ENCODE results near the gene DDAH2. TPM values are rescaled to one million over a fixed set of nuclear protein-coding genes. Genes with fewer than 3 reads are reported as not detected.

Gene DDAH2
- total RNA-seq, 4 donors from 2014 or later, result 78.1 to 119 (median 100) TPM

- Histone ChIP-seq H3K4me3 (peak overlapping the region; percentile 68 to 84 (median 76)), H3K36me3 (peaks cover 30 to 40% (median 37%) of the 10 kb centered on the region in 4 donors), H3K9me3 (no peaks in the 10 kb centered on the region), H3K27ac (replicated peaks in 1 of 4) (peak overlapping the region; percentile 86 to 93 (median 90)), H3K4me1 (peaks cover 47 to 74% (median 66%) of the 10 kb centered on the region in 4 donors), H3K27me3 (no peaks in the 10 kb centered on the region)
- 0% methylated on average over 17 of the region's 18 CpGs for WGBS
- intact Hi-C loops (cut with DNase I), result loop anchor here (2.0 to 5.0 kb wide), 2 partner anchors 62 to 96 kb away; partner anchors contain the start of gene VARS1
- no peak for DNase-seq (ENCODE audit: extremely low spot score)
- TF ChIP-seq POLR2A (IDR thresholded peaks at IDR 0.05; ENCODE audit: low read depth), result no peak
- peak; percentile 70 to 79 for TF ChIP-seq POLR2AphosphoS5 (IDR thresholded peaks at IDR 0.05)
Observed at GRCh38 chr6:31734821-31735406, 5.8 kb upstream of the DDAH2 start.

- WGBS, result 30% methylated on average over 2 of the region's 2 CpGs
- intact Hi-C loops (cut with DNase I), result loop anchor here (2.0 kb wide), 1 partner anchor 96 kb away; no protein-coding TSS in a partner anchor
- TF ChIP-seq POLR2A (IDR thresholded peaks at IDR 0.05; ENCODE audit: low read depth) (no peak), POLR2AphosphoS5 (IDR thresholded peaks at IDR 0.05) (no peak), EP300 (IDR thresholded peaks at IDR 0.05) (no peak)
- TF ChIP-seq, protein P1, sequence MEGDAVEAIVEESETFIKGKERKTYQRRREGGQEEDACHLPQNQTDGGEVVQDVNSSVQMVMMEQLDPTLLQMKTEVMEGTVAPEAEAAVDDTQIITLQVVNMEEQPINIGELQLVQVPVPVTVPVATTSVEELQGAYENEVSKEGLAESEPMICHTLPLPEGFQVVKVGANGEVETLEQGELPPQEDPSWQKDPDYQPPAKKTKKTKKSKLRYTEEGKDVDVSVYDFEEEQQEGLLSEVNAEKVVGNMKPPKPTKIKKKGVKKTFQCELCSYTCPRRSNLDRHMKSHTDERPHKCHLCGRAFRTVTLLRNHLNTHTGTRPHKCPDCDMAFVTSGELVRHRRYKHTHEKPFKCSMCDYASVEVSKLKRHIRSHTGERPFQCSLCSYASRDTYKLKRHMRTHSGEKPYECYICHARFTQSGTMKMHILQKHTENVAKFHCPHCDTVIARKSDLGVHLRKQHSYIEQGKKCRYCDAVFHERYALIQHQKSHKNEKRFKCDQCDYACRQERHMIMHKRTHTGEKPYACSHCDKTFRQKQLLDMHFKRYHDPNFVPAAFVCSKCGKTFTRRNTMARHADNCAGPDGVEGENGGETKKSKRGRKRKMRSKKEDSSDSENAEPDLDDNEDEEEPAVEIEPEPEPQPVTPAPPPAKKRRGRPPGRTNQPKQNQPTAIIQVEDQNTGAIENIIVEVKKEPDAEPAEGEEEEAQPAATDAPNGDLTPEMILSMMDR (IDR thresholded peaks at IDR 0.05), result no peak
- DNase-seq (ENCODE audit: extremely low spot score), result no peak
- Histone ChIP-seq H3K27me3 (no peaks in the 10 kb centered on the region), H3K9me3 (no peaks in the 10 kb centered on the region), H3K36me3 (peaks cover 30 to 40% (median 37%) of the 10 kb centered on the region in 4 donors), H3K27ac (replicated peaks in 1 of 4) (peak overlapping the region; percentile 86 to 93 (median 90)), H3K4me1 (peaks cover 45 to 71% (median 63%) of the 10 kb centered on the region in 4 donors), H3K4me3 (peak overlapping the region; percentile 68 to 84 (median 76))
Observed at GRCh38 chr6:31734247-31734820, 5.2 kb upstream of the DDAH2 start.

GRCh38 chr6:31733734-31734133 is 4.6 kb upstream of the DDAH2 start:
- Histone ChIP-seq H3K27me3 (no peaks in the 10 kb centered on the region), H3K4me3 (peak overlapping the region in 2 of 4 donors; percentile 72 to 84), H3K4me1 (peaks cover 45 to 69% (median 63%) of the 10 kb centered on the region in 4 donors), H3K27ac (replicated peaks in 1 of 4) (peak overlapping the region; percentile 86 to 93 (median 90)), H3K36me3 (peaks cover 30 to 40% (median 37%) of the 10 kb centered on the region in 4 donors), H3K9me3 (no peaks in the 10 kb centered on the region)
- intact Hi-C loops (cut with DNase I), result loop anchor here (2.0 kb wide), 1 partner anchor 97 kb away; no protein-coding TSS in a partner anchor
- DNase-seq (ENCODE audit: extremely low spot score), result no peak
- TF ChIP-seq, protein P1 (IDR thresholded peaks at IDR 0.05), result no peak
- TF ChIP-seq POLR2A (IDR thresholded peaks at IDR 0.05; ENCODE audit: low read depth) (no peak), EP300 (IDR thresholded peaks at IDR 0.05) (no peak), POLR2AphosphoS5 (IDR thresholded peaks at IDR 0.05) (no peak)
- 74% methylated on average over 4 of the region's 4 CpGs for WGBS

DNA sequence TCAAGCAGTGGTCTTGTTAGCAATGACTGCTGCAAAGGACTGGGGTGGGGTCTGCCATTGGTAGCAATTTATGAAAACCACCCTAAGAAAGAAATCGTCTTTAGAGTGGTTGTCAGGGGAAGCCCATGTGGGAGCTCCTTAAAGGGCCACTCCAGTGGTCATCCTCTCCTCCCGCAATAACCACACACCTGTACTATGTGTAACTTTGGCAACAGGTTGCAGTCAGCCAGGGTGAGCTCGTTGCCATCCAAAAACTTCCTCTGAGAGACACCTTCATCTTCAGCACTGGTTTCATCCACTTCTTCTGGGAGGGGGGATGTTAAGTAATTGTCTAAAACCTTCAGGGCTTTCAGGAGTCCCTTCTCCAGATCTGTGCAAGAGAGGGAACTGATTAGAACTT is 2.9 kb upstream of the DDAH2 start:
- Histone ChIP-seq H3K36me3 (peaks cover 35 to 55% (median 49%) of the 10 kb centered on the region in 4 donors), H3K27ac (replicated peaks in 1 of 4) (peak overlapping the region in 1 of 4 donors; percentile 98), H3K9me3 (no peaks in the 10 kb centered on the region), H3K4me3 (no peak overlapping the region), H3K27me3 (no peaks in the 10 kb centered on the region), H3K4me1 (peaks cover 44 to 69% (median 65%) of the 10 kb centered on the region in 4 donors)
- DNase-seq (ENCODE audit: extremely low spot score), result no peak
- intact Hi-C loops (cut with DNase I), result no loop called here
- no peak for TF ChIP-seq POLR2A (IDR thresholded peaks at IDR 0.05; ENCODE audit: low read depth)
- TF ChIP-seq, protein P1 (IDR thresholded peaks at IDR 0.05), result no peak
- WGBS, result 62% methylated on average over 3 of the region's 3 CpGs

GRCh38 chr6:31730631-31731086 is 1.6 kb upstream of the DDAH2 start:
- Histone ChIP-seq H3K4me3 (peak overlapping the region; percentile 69 to 98 (median 94)), H3K36me3 (peaks cover 47 to 67% (median 60%) of the 10 kb centered on the region in 4 donors), H3K4me1 (peaks cover 38 to 69% (median 61%) of the 10 kb centered on the region in 4 donors), H3K9me3 (no peaks in the 10 kb centered on the region), H3K27me3 (no peaks in the 10 kb centered on the region), H3K27ac (replicated peaks in 1 of 4) (peak overlapping the region; percentile 93 to 99 (median 97))
- TF ChIP-seq POLR2A (IDR thresholded peaks at IDR 0.05; ENCODE audit: low read depth), result no peak
- no peak for TF ChIP-seq POLR2AphosphoS5 (IDR thresholded peaks at IDR 0.05)
- no peak for TF ChIP-seq EP300 (IDR thresholded peaks at IDR 0.05)
- TF ChIP-seq, protein P1 (IDR thresholded peaks at IDR 0.05), result no peak
- intact Hi-C loops (cut with DNase I), result no loop called here
- no peak for DNase-seq (ENCODE audit: extremely low spot score)
- 86% methylated on average over 11 of the region's 11 CpGs for WGBS
